RPMI8226 (cell line): ENCODE measurements around the gene LMF2.

ENCODE experiments used
- DNase-seq: peaks from one replicate; pipeline ENCODE4 v3.0.0-alpha.2; 2015

Gene LMF2

DNA sequence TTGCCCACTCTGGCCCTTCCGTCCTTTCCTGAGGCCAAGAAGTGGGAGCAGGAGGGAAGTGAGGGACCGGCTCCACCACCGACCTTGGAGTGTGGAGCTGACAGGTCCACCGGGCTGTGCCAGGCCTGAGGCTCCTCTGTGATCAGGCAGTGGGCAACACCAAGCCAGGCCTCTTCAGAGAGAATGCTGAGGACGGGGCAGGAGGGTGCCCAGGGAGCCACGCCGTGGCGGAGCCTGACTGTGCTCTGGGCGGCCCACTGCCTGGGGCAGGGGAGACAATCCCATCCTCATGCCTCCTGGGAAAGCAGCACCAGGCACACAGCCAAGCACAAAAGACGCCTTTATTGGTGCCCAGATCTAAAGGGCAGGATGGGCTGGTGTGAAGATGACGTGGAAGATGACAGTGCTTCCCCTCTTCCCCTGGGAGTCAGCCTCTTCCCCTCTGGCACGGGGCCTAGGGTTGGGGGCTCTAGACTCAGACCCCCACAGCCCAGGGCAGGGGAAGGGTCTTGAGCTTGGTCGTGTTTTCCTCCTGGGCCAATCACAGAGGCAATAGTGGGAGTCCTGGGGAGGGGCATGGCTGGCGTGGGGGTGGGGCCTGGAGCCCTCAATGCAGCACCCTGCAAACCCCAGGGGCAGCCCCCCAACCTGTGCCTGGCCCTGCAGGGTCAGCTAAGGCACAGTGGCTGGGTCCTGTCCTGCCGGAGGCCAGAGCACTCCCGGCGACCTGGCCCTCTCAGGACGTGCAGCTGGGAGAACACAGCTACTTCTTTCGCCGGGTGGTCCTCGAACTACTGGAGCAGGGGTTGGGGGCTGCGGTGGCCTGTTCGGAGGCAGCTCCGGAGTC, 4.7 kb downstream of the LMF2 start:
- no peak for DNase-seq

DNA sequence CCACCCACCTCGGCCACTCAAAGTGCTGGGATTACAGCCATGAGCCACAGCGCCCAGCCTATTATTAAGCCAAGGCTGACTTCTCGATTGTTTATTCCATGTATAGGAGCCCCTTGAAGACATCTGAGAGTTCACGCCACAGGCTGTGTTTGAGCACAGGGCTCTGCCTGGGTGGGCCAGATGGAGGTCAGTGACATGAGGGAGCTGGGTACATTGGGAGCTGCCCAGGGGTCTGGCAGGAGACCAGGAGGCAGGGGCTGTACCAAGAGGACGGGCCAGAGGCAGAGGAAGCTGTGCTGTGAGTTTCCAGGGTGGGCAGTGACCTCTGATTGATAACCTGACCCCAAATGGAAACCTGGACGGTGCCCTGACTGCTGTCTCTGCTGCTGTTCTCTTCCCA, 5.4 kb downstream of the LMF2 start:
- DNase-seq, result no peak

DNA sequence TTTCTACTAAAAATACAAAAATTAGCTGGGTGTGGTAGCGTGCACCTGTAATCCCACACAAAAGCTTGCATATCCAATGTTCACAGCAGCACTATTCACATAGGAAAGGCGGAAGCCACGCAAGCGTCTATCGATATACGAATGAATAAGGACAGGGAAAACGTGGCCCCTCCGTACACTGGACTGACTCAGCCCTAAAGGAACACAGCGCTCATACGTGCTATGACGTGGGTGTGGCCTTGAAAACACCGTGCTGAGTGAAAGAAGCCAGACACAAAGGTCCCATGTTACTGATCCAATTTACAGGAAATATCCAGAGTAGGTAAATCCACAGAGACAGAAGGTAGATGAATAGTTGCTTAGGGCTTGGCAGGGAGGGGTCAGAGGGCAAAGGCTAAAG, 7.0 kb downstream of the LMF2 start:
- DNase-seq, result no peak

DNA sequence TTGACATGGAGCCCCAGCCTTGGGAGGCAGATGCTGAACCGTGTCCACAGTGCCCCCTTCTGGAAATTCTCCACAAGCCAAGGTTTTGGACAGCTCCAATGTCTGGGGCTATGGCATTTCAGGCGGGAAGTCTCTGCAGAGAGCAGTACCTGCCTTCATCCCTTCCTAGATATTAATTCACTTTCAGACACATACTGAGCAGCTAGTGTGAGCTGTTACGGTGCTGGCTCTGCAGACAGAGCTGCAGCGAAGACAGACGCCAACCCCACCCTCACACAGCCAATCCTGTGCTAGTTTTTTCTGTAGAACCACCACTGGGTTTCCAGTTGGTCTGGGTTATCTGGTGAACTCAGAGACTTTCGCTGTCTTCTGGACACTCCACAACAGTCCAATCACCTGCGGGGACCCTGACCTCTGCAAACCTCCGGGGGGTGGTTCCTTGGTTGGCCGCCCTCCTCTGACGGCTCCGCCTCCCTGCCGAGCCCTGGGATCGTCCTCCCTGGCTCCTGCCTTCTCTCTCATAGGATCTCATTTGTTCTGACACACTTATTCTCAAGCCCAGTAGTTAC, 9.1 kb downstream of the LMF2 start:
- DNase-seq, result peak; percentile 81

DNA sequence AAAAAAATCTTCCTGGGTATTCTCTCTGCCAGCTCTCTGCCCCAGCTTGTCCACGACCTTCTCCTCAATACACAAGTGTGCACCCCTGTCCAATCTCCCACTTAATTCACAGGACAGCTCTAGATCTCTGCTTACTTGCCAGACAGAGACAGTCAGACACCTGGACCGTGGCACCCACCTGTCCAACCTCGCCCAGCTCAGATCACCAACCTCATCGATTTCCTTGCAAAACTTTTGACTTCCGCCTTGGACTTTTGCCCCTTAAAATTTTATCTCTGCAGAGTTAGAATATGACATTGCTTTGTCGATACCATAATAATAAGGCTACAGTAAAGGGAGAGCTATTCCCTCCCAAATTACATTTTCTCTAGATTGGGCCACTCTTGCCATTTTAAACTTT, 10.4 kb downstream of the LMF2 start:
- DNase-seq, result no peak

DNA sequence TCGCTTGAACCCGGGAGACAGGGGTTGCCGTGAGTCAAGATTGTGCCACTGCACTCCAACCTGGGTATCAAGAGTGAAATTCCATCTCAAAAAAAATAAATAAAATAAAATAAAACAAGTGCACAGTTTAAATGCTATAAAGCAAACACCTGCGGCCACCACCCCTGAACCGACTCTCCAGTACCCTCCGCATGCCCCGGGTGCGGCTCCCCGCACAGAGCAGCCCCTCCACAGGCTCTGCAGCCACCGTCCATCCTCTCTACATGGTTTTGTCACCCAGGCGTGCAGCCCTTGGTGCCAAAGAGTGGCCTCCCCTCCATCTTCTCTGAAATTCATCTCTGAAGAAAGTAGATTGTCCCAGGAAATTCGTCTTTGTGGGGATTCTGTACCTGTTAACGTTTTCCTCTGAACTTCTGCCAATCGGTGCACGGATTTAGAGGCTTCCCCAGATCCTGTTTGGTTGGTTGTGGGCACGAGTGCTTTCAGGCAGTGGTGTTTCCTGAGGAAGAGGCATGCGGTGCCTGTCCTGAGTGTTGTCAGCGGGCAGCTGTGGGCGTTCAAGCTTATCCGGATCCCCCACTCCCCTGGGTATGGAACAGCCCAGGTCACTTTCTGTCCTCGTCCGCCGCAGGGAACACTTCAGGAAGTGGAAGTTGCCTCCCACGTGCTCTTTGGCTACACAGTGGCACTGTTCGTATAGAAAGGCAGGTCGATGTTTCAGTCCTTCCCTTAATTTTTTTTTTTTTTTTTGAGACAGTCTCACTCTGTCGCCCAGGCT, 16.8 kb downstream of the LMF2 start:
- no peak for DNase-seq

DNA sequence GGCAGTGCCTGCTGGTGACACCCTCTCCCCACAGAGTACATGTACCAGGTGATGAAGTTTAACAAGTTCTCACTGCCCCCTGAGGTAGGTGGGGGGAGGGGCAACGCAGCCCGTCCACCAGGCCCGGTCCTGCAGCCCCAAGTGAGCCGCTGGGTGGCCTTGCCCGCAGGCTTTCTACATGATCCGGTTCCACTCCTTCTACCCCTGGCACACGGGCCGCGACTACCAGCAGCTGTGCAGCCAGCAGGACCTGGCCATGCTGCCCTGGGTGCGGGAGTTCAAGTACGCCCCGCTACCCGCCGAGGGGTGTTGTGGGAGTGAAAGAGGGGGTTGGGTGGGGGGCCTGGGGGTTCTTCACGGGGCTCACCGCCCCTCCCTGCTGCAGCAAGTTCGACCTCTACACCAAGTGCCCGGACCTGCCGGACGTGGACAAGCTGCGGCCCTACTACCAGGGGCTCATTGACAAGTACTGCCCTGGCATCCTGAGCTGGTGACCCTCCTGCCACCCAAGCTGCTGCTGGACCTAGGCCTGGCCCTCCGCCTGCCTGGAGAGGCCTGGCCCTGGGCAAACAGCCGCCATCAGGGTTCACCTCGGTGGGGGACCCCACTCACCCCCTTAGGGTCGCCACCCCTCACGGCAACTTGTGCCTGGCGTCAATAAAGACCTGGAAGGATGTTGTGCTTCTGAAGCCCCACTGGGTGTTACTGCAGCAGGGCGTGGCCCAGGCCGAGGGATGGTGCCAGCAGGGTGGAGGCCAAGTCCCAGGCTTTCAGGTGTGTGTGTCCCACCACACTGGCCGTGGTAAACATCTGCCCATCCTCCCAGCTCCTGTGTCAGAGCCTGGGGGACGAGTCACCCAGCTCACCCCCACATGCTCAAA, 17.9 kb downstream of the LMF2 start:
- DNase-seq, result no peak

DNA sequence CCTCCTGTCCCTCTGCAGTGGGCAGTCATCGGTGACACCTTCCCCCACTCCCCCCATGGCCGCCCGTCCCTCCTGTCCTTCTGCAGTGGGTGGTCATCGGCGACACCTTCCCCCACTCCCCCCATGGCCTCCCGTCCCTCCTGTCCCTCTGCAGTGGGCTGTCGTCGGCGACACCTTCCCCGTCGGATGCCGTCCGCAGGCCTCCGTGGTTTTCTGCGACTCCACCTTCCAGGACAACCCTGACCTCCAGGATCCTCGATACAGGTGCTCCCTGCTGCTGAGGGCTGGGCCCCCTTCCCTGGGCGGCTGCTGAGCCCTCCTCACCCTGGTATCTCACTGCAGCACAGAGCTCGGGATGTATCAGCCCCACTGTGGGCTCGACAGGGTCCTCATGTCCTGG, 18.6 kb downstream of the LMF2 start:
- DNase-seq, result no peak

DNA sequence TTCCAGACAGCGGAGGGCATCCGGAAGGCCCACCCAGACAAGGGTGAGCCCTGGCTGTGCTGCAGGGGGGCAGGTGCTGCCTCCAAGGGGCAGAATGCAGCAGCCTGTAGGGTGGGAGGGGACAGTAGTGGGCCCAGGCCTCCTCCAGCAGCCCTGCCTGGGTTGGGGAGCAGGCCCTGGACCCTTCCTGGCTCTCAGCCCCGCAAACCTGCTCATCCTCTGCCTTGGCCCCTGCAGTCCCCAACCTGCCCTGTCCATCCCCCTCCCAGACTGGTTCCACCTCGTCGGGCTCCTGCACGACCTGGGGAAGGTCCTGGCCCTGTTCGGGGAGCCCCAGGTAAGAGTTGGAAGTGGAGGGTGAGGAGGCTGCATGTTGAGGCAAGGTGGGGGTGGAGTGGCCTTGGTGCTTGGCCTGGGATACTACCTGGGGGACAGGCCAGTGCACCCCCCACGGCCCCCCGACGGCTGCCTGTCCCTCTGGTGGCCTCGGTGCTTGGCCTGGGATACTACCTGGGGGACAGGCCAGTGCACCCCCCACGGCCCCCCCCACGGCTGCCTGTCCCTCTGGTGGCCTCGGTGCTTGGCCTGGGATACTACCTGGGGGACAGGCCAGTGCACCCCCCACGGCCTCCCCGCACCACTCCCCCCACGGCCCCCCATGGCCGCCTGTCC, 19.4 kb downstream of the LMF2 start:
- DNase-seq, result no peak

DNA sequence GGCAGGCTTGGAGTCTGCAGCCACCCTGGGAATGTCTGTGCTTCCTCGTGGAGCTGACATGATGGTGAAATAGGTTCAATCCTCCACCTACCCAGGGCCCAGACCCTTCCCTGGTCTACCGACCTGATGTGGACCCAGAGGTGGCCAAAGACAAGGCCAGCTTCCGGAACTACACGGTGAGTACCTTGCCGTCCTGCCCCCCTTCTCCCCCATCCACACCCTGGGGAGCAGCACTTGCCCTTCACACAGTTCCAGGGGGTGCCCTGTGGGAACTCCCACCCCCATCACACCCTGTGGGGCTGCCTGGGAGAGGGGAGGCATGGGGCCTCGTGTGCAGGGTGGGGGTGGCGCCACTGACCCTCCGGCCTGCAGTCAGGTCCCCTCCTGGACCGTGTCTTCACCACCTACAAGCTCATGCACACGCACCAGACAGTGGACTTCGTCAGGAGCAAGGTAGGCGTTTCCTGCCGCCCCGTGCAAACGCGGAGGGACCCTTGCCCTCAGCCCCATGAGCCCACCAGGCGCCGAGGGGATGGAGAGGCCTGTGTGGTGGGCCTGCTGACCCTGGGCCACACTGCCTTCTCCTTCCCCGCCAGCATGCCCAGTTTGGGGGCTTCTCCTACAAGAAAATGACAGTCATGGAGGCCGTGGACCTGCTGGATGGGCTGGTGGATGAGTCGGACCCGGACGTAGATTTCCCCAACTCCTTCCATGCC, 20.1 kb downstream of the LMF2 start:
- DNase-seq, result no peak

DNA sequence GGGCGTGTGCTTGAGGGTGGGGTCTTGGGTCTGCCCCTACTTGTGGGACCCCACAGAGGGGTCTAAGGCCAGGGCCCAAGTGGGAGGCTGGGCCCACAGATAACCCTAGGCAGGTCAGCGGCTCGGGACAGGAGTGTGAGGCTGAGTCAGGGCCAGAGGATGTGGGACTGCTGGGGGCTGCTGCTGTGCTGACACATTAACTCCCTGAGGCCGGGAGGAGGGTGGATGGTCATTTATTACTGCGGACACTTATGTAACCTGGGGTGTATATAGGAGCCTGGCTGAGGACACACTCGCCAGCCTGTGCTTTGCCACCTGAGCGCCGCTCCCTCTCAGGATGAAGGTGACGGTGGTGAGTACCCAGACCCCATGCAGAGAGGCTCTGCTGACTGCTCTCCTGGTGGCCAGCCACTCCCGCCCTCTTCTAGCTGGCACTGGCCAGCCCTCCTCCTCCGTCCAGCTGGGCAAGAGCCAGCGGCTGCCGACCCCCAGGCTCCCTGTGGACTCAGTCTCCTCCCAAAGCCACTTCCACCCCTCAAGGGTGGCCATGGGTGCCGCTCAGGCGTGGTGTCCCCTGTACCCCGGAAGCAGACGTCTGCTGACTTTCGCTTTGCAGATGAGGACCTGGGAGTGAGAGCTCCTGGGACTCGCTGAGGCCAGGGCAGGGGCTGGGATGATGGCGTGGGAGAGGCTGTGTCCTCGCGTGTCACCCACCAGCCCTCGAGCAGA, 20.8 kb downstream of the LMF2 start, which contains the start of gene MIOX:
TSS of gene MIOX (plus strand) at position 299 of the 729 bp plus-strand sequence. CDS start at position 338, 39 bp downstream.
- no peak for DNase-seq

DNA sequence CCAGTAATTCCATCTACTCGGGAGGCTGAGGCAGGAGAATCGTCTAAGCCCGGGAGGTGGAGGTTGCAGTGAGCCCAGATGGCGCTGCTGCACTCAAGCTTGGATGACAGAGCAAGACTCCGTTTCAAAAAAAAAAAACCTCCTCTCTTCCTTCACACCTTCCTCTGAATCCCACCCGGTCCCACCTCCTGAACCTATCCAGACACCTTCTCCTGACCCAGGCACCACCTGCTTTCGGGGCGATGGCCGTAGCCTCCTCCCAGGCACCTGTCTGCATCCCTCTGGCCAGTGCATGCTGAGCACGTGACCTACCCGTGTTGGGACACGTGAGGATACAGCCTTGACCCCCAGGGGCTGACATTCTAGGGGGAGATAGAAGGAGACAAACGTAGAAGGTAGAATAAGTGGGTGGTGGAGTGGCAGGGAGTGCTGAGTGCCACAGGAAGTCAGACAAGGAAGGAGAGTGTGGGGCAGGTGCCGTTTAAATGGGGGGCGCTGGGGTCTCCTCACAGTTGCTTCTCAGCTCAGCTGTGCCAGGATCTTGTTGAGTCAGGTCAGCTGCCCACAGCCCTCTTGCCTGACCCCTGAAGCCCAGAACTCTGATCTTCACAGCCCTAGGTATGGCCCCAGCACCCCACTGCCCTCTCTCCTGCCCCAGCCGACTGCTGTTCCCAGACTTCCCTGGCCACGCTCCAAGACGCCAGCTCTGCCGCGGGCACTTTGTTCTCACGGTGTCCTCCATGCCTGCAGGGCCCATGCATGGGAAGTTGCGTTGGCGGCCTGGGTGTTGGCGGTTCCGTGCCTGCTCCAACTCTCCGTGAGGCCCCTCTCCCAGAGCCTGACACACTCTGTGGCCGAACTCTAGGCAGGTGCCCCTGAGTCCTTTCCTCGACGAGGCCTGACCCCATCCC, 22.0 kb downstream of the LMF2 start:
- no peak for DNase-seq

DNA sequence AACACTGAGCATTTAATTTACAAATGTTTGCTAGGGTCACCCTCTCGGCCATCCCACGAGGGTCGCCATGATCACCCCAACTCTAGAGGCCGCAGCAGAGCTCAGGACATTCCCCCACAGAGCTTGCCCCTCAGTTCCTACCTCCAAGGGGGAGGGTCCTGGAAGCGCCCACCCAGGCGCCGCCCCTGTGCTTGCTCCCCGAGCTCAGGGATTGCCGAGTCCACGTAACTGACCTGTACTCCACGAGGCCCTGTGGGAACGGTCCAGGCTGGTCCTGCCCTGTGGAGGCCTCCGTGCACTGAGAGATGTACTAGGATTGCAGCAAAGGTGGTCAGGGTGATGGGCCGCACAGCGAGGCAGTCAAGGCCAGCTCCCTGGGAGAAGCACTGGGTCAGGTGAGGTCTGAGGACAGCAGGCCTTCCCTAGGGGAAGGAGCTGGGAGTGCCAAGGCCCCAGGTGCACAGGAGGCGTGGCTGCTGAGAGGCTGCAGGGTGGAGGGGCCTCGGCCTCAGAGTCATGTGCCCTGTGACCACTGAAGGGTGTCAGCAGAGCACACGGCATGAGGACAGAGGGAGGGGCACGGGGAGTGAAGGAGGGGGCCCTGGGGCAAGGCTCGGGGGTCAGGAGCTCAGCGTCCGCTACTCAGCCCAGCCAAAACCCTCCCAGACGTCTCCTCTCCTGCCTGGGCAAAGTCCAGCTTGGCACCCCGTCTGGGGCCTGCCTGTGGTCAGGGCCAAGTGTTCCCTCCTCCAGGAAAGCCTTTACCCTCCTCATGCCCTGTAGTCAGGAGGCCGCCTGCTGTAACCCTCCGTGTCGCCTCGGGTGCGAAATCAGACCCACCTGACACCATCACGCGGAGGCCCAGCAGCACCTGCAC, 23.3 kb downstream of the LMF2 start:
- no peak for DNase-seq

DNA sequence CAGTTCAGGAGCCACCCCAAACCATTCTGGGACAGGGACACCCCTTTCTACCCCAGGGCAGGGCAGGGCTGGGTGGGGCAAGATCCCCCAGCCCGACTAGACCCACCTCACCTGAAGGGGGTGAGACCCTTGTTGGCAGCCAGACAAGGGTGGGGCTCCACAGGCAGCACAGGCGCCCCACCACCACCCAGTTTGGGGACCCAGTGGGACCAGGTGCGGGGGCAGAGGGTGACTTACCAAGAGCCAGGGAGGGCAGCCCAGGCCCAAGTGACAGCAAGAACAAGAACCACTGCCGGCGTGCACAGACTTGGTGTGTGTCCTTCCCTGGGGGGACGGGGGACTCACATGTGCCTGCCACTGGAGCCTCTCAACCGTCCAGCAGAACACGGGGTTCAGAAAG, 23.9 kb downstream of the LMF2 start:
- no peak for DNase-seq

DNA sequence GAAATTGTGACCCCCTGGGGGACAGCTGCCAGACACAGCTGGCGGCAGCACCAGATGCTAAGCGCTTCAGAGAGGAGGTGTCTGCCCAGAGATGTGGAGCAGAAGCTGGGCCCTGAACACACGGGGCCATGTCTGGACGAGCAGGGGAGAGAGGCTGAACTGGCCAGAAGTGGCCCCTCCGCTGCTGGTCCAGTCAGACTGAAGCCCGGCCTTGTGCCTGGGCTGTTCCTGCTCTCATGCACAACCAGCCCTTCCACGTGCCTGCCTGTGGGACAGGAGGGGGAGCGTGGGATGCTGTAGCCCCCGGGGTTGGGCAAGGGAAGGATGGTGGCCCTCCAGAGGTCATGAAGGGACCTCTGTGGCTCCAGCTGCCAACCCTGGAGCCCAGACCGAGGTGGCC, 24.4 kb downstream of the LMF2 start:
- no peak for DNase-seq

DNA sequence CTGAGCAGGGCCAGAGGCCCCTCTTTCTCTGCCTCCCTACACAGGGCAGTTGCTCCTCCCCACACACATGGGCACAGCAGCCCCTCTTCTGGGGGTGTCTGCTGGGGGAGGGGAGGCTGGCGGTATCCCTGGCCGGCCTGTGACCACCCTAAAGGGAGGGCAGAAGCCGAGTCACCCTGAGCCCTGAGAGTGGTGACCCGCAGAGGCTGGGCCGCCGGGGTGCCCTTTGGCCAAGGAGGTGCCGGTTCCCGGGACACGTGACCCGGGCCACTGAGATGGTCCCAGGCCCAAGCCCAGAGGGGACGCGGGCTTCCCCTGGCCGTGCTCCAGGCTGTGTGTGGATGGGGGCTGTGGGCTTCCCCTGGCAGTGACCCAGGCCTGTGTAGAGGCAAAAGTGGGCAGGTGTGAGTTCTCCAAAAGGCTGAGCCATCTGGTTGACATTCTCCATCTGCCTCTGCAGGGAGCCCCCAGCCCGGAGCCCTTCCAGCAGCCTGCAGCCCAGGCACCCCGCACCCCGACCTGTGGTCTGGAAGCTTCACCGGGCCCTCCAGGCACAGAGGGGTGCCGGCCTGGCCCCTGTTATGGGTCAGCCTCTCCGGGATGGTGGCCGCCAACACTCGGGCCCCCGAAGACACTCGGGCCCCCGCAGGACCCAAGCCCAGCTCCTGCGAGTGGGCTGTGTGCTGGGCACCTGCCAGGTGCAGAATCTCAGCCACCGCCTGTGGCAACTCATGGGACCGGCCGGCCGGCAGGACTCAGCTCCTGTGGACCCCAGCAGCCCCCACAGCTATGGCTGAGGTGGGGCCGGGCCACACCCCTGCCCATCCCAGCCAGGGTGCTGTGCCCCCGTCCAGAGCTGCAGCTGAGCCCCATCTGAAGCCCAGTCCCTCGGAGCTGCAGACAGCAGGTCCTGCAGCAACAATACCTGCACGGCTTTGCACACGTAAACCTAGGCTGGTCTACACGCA, 25.1 kb downstream of the LMF2 start:
- peak; percentile 47 for DNase-seq

DNA sequence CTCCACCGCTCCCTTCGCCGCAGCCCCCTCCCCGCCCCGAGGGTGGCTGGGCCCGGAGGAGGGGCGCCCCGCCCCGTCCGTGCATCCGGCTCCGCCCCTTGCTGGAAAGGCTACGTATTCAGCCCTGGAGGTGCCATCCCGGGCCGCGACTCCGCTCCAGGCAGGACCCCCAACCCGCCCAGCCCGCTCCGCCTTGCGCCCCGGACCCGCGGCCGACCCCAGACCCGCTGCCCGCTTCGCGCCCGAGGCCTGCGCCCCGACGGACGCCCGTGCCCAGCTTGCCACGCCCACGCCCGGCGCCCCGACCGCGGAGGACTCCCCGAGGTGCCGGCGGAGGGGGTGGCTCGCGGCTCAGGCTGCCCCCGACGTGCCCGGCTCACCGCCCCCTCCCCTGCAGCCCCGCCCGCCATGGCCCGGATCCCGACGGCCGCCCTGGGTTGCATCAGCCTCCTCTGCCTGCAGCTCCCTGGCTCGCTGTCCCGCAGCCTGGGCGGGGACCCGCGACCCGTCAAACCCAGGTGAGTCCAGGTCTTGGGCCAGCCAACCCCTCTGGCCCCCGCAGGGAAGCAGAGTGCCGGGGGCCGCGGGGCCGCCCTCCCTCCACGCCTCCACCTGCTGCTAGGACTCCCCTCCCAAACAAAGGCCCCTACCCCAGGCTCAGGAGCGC, 25.9 kb downstream of the LMF2 start, which contains the start of gene ADM2:
TSS of gene ADM2 (plus strand) at position 104 of the 667 bp plus-strand sequence. CDS start at position 409, 305 bp downstream.
- DNase-seq, result peak; percentile 56
